Choroid plexus epithelial cell (primary cell): ENCODE results near the gene HMG20A.

Experiments used
- DNase-seq: peaks from one replicate; pipeline ENCODE4 v3.0.0-alpha.2; 2010; ENCODE audit warnings: low read depth
- H3K4me3 ChIP-seq: 2 replicates; pipeline ENCODE4 v1.5.1; 2011; ENCODE audit warnings: low read depth, mild to moderate bottlenecking, control low read depth, low read length, moderate library complexity
- TF ChIP-seq, protein P1 (sequence below): conservative IDR thresholded peaks from 2 replicates; pipeline ENCODE4 v1.5.1; 2011; ENCODE audit warnings: low read depth, mild to moderate bottlenecking, control low read depth, inconsistent platforms, low read length, moderate library complexity

The HMG20A gene

DNA sequence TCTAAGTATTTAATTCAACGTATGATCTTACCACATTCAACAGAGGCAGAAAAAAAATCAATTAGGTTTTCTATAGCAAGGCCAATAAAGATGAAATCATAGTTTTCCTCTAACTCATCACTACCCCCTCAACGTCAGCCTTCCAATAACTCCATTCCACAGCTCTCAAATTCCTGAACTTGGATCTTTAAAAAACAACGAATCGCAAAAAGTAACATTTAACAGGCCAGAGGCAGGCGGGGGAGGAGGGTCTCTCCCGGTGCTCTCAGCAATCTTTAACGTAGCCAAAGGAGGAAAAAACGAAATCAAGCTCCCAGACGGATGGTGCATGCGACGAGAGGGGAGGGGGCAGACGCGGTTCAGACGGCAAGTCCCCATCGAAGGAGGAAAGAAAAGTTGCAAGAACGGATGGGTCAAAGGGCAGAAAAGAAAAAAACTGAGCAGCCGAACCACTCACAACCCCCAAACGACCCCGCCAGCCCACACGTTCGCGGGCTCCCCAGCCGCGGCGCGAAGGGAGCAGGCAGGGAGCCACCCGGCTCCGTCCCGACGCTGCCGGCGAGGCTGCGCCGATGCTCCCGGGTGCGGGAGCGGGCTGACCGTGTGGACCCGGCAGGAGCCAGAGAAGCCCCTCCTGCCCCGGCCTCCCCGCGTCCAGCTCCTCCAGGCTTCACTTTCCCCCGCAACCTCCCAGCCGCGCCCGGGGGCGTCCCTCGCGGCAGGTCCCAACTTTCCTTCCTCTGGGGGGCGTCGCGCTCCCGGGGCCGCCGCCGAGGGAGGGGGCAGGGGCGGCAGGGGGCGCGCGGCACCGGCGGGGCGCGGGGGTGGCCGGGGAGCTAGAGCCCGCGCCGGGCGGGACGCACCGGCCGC, 1.5 kb upstream of the HMG20A start:
- peak overlapping the region; percentile 87 for H3K4me3 ChIP-seq
- peak; percentile 51 for DNase-seq
- TF ChIP-seq, protein P1, sequence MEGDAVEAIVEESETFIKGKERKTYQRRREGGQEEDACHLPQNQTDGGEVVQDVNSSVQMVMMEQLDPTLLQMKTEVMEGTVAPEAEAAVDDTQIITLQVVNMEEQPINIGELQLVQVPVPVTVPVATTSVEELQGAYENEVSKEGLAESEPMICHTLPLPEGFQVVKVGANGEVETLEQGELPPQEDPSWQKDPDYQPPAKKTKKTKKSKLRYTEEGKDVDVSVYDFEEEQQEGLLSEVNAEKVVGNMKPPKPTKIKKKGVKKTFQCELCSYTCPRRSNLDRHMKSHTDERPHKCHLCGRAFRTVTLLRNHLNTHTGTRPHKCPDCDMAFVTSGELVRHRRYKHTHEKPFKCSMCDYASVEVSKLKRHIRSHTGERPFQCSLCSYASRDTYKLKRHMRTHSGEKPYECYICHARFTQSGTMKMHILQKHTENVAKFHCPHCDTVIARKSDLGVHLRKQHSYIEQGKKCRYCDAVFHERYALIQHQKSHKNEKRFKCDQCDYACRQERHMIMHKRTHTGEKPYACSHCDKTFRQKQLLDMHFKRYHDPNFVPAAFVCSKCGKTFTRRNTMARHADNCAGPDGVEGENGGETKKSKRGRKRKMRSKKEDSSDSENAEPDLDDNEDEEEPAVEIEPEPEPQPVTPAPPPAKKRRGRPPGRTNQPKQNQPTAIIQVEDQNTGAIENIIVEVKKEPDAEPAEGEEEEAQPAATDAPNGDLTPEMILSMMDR = peak; percentile 29

- peak within 1 kb of the TSS; percentile 88 for H3K4me3 ChIP-seq
- DNase-seq = peak; percentile 99
- TF ChIP-seq, protein P1 = no peak
Observed at GRCh38 chr15:77419836-77420609, 665 bp upstream of the HMG20A start, which contains the start of gene PEAK1. Gene PEAK1 (minus strand): TSS chr15:77420104. CDS start chr15:77181926, 238,178 bp downstream.

GRCh38 chr15:77421370-77421700, 647 bp downstream of the HMG20A start:
- peak; percentile 22 for DNase-seq
- H3K4me3 ChIP-seq = peak overlapping the region; percentile 88
- TF ChIP-seq, protein P1 = no peak

GRCh38 chr15:77425104-77425503, 4.4 kb downstream of the HMG20A start:
- H3K4me3 ChIP-seq = no peak overlapping the region
- DNase-seq = no peak
- TF ChIP-seq, protein P1 = no peak

- TF ChIP-seq, protein P1 = no peak
- DNase-seq = no peak
- no peak overlapping the region for H3K4me3 ChIP-seq
Observed at GRCh38 chr15:77426377-77426776, 5.7 kb downstream of the HMG20A start.

- no peak overlapping the region for H3K4me3 ChIP-seq
- DNase-seq = no peak
- TF ChIP-seq, protein P1 = no peak
Observed at GRCh38 chr15:77426871-77427270, 6.2 kb downstream of the HMG20A start.
